Breast epithelium (tissue), 3 donors: ENCODE data around the gene PSMD3.

Source experiments
- POLR2A ChIP-seq: fragments of 450-650 bp; IDR thresholded peaks from one replicate; pipeline ENCODE4 v1.6.1; 2016; ENCODE audit warnings: antibody characterized with exemption, mild to moderate bottlenecking, moderate library complexity
- TF ChIP-seq, protein P1 (sequence below), 3 donors: fragments of 450-650 bp; IDR thresholded peaks; one replicate each; pipeline ENCODE4 v1.5.1; 2016 to 2017; ENCODE audit warnings: antibody characterized with exemption in 3 of 3, mild to moderate bottlenecking in 3 of 3, moderate library complexity in 3 of 3

DNA sequence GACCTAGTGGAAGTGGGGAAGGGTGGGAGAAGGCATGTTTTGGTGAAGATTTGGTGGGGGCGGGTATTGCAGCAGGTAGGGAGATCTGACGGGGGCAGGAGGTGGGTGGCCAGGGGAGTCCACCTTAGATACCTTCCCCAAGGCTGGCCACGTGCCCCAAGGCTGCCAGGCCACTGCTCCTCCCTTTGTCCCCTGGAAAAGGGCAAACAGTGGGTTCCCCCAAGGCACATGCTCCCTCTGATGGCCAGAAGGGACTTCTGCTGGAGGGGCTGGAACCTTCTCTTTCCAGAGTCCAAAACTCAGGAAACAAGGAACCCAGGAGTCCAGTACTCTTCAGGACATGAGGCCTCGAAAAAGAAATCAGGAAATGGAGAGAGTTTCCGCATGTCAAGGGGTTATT is 6.2 kb upstream of the PSMD3 start:
- TF ChIP-seq, protein P1, sequence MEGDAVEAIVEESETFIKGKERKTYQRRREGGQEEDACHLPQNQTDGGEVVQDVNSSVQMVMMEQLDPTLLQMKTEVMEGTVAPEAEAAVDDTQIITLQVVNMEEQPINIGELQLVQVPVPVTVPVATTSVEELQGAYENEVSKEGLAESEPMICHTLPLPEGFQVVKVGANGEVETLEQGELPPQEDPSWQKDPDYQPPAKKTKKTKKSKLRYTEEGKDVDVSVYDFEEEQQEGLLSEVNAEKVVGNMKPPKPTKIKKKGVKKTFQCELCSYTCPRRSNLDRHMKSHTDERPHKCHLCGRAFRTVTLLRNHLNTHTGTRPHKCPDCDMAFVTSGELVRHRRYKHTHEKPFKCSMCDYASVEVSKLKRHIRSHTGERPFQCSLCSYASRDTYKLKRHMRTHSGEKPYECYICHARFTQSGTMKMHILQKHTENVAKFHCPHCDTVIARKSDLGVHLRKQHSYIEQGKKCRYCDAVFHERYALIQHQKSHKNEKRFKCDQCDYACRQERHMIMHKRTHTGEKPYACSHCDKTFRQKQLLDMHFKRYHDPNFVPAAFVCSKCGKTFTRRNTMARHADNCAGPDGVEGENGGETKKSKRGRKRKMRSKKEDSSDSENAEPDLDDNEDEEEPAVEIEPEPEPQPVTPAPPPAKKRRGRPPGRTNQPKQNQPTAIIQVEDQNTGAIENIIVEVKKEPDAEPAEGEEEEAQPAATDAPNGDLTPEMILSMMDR (IDR thresholded peaks at IDR 0.05): no peak
- no peak for TF ChIP-seq POLR2A
